ENCODE measurements around the gene NOX1. TPM values are rescaled to one million over a fixed set of nuclear protein-coding genes. Genes with fewer than 3 reads are reported as not detected.
"Not testable (repeated sequence)": the region's sequence is repeated elsewhere in the genome, so short reads cannot be mapped to it uniquely, and the experiment has no call there.

Gene NOX1
- total RNA-seq, 2 donors from 2014 or later: 0.14 to 0.62 TPM

DNA sequence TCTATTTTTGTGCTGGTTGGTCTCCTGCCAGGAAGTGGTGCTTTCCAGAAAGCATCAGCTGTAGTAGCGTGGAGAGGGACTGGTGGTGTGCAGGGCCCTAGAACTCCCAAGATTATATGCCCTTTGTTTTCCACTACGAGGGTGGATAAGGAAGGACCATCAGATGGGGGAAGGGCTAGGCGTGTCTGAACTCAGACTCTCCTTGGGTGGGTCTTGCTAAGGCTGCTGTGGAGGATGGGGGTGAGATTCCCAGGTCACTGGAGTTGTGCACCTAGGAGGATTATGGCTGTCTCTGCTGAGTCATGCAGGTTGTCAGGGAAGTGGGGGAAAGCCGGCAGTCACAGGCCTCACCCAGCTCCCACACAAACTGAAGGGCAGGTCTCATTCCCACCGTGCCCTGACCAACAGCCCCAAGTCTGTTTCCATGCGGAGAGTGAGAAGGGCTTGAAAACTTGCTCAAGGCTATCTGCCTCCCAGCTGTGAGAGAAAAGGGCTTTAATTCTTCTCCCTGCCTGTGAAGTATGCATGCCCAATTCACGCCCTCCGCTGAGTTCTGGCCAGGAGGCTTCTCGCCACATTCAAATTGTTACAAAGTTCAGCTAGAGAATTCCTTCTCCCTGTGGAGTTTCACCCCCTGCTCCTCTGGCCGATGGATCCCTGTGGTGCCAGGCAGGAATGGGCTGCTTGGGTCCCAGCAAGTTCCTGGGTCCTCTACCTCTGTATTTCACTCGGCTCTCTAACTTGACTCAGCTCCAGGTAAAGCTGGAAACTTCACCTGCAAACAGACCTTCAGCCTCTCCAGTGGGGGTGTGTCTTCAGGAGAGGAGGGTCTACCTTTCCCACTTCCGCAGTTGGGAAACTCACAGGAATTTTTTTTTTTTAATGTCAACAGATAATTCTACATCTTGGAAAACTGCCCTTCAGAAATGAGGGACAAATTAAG, 61.7 kb downstream of the NOX1 start:
- TF ChIP-seq POLR2AphosphoS5 (IDR thresholded peaks at IDR 0.05): no peak
- TF ChIP-seq POLR2A (IDR thresholded peaks at IDR 0.05): no peak
- TF ChIP-seq, protein P1, sequence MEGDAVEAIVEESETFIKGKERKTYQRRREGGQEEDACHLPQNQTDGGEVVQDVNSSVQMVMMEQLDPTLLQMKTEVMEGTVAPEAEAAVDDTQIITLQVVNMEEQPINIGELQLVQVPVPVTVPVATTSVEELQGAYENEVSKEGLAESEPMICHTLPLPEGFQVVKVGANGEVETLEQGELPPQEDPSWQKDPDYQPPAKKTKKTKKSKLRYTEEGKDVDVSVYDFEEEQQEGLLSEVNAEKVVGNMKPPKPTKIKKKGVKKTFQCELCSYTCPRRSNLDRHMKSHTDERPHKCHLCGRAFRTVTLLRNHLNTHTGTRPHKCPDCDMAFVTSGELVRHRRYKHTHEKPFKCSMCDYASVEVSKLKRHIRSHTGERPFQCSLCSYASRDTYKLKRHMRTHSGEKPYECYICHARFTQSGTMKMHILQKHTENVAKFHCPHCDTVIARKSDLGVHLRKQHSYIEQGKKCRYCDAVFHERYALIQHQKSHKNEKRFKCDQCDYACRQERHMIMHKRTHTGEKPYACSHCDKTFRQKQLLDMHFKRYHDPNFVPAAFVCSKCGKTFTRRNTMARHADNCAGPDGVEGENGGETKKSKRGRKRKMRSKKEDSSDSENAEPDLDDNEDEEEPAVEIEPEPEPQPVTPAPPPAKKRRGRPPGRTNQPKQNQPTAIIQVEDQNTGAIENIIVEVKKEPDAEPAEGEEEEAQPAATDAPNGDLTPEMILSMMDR (IDR thresholded peaks at IDR 0.05): no peak
- no peak overlapping the region for H3K4me3 ChIP-seq
- no peaks in the 10 kb centered on the region for H3K27me3 ChIP-seq (replicated peaks; ENCODE audit: insufficient read depth)
- 25% methylated on average over 12 of the region's 12 CpGs for WGBS
- no peaks in the 10 kb centered on the region for H3K4me1 ChIP-seq (replicated peaks)
- no peaks in the 10 kb centered on the region for H3K36me3 ChIP-seq
- intact Hi-C loops (cut with DNase I): no loop called here
- H3K27ac ChIP-seq: no peak overlapping the region
- H3K9me3 ChIP-seq: no peaks in the 10 kb centered on the region
- no peak for DNase-seq (ENCODE audit: low spot score)

DNA sequence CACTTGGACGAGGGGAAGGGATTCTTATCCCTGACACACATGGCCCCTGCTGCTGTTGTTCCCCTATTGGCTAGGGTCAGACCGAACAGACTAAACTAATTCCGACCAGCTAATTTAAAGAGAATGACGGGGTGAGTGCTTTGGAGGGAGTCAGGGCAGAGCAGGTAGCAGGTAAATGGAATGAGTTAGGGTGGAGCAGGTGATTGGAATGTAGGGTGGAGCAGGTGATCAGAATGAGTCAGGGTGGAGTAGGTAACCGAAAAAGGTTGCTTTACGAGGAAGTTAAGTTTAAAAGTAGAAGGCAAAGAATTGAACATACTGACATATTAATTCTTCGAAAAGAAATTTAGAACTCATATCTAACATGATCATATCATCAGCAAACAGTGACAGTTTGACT, 65.9 kb downstream of the NOX1 start:
- H3K9me3 ChIP-seq; DNase-seq (ENCODE audit: low spot score); H3K36me3 ChIP-seq; H3K27ac ChIP-seq; H3K4me1 ChIP-seq (replicated peaks); H3K27me3 ChIP-seq (replicated peaks; ENCODE audit: insufficient read depth); H3K4me3 ChIP-seq; intact Hi-C loops (cut with DNase I): not testable (repeated sequence)
- 88% methylated on average over 7 of the region's 7 CpGs for WGBS

DNA sequence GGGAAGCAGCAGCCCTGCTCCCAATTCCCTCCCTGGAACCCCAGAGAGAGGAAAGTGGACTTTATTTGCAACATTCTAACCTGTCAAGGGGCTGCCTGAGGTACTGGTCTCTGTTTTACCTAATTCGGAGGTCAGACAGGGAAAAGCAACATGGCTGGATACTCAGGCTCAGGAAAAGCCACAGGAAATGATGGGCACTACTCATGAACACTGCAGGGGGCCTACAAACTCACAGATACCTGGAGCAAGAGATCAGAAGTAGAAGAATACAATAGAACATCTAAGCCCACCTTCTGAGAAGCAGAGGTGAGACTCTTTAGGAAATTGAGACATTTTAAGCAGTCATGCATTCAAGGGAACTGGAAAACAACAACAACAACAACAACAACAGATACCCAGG, 69.4 kb downstream of the NOX1 start:
- Histone ChIP-seq H3K4me1 (replicated peaks) (no peaks in the 10 kb centered on the region), H3K36me3 (no peaks in the 10 kb centered on the region), H3K27ac (no peak overlapping the region), H3K9me3 (no peaks in the 10 kb centered on the region), H3K4me3 (no peak overlapping the region), H3K27me3 (replicated peaks; ENCODE audit: insufficient read depth) (no peaks in the 10 kb centered on the region)
- no peak for TF ChIP-seq POLR2AphosphoS5 (IDR thresholded peaks at IDR 0.05)
- TF ChIP-seq POLR2A (IDR thresholded peaks at IDR 0.05): no peak
- TF ChIP-seq, protein P1 (IDR thresholded peaks at IDR 0.05): no peak
- WGBS: 100% methylated on average over 1 of the region's 1 CpG
- no peak for DNase-seq (ENCODE audit: low spot score)
- intact Hi-C loops (cut with DNase I): no loop called here

DNA sequence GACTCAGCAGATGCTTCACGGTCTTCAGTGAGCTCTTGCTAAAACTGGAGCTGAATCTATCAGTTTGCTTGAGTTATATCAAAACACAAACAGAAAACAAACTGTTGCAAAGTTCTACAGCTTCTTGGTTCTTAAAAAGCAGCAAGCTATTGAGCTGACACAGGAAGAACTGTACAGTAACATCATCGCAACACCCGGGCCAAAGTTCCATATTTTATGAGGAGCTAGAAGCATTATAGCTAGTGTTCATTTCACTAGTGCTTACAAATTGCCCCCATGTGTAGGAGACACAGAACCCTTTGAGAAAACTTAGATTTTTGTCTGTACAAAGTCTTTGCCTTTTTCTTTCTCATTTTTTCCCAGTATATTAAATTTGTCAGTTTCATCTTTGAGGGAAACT, 71.3 kb downstream of the NOX1 start:
- no peak overlapping the region for H3K27ac ChIP-seq
- no peak overlapping the region for H3K4me3 ChIP-seq
- no peaks in the 10 kb centered on the region for H3K36me3 ChIP-seq
- H3K27me3 ChIP-seq (replicated peaks; ENCODE audit: insufficient read depth): no peaks in the 10 kb centered on the region
- DNase-seq (ENCODE audit: low spot score): no peak
- H3K4me1 ChIP-seq (replicated peaks): no peaks in the 10 kb centered on the region
- intact Hi-C loops (cut with DNase I): no loop called here
- TF ChIP-seq POLR2A (IDR thresholded peaks at IDR 0.05): no peak
- TF ChIP-seq, protein P1 (IDR thresholded peaks at IDR 0.05): no peak
- TF ChIP-seq POLR2AphosphoS5 (IDR thresholded peaks at IDR 0.05): no peak
- WGBS: 58% methylated on average over 3 of the region's 3 CpGs
- H3K9me3 ChIP-seq: no peaks in the 10 kb centered on the region

DNA sequence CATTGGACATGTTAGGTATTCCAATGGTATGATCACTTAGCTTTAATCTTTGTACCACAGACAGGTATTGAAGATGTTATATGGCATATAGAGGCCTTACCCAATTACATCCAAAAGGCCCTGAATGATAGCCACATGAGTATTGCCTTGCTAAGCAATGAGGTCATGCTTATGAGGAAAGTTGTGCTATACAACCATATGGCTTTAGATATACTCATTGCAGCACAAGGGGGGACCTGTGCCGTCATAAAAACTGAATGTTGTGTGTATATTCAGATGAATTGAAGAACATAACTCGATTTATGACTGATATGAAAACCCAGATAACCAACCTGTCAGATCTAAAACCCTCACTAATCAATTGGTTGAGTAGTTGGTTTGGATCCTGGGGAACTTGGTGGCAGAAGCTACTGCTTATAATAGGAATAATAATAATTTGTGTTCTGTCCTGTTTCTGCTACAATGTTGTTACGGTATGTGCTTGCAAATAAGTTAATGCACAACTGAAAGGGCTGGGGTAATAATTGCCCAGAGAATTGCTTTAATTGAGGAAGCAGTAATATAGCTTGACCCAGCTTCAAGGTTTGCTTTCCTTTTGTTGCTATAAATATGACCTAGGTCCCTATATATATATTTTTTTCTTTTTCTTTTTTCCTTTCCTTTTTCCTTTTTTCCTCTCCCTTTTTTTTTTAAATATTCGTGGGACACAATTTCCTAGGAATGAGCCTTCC, 75.5 kb downstream of the NOX1 start:
- H3K36me3 ChIP-seq: no peaks in the 10 kb centered on the region
- H3K9me3 ChIP-seq: no peaks in the 10 kb centered on the region
- 75% methylated on average over 4 of the region's 4 CpGs for WGBS
- intact Hi-C loops (cut with DNase I): no loop called here
- DNase-seq (ENCODE audit: low spot score): no peak
- no peak overlapping the region for H3K4me3 ChIP-seq
- TF ChIP-seq, protein P1 (IDR thresholded peaks at IDR 0.05): no peak
- no peak for TF ChIP-seq POLR2A (IDR thresholded peaks at IDR 0.05)
- TF ChIP-seq POLR2AphosphoS5 (IDR thresholded peaks at IDR 0.05): no peak
- H3K27me3 ChIP-seq (replicated peaks; ENCODE audit: insufficient read depth): no peaks in the 10 kb centered on the region
- H3K27ac ChIP-seq: no peak overlapping the region
- H3K4me1 ChIP-seq (replicated peaks): no peaks in the 10 kb centered on the region
